T-cell (primary cell): ENCODE results near the gene CLEC18A. TPM values are rescaled to one million over a fixed set of nuclear protein-coding genes. Genes with fewer than 3 reads are reported as not detected.
"Not testable (repeated sequence)": the region's sequence is repeated elsewhere in the genome, so short reads cannot be mapped to it uniquely, and the experiment has no call there.

Experiments
- ATAC-seq, 4 experiments: fragments of 200-7000 bp in 3 of 4; fragments of 150-1000 bp in 1 of 4; cut with Tn5 transposase; replicated peaks in 1 of 4; 1 replicate in 3 of 4; 2 replicates in 1 of 4; pipeline ENCODE4 v1.10.0; 2021; ENCODE audit warnings: moderate library complexity in 3 of 4, mild to moderate bottlenecking in 2 of 4, moderate number of reproducible peaks in 1 of 4
- CTCF ChIA-PET, 2 donors: fragments of 300-600 bp; sonication (Branson Sonifier 250); formaldehyde crosslinking; loops; one replicate each; lab custom pipeline; 2022; ENCODE audit warnings: antibody characterized with exemption in 2 of 2; lab: Charles Lee
- POLR2A ChIA-PET, 2 donors: fragments of 300-600 bp; sonication (Branson Sonifier 250); formaldehyde crosslinking; loops; one replicate each; lab custom pipeline; 2022; ENCODE audit warnings: antibody characterized with exemption in 2 of 2; lab: Charles Lee
- DNase-seq, 35 experiments: peaks; one replicate each; pipeline versions ENCODE4 v3.0.0 to v3.0.0-alpha.2; 2013 to 2023
- H3K27ac ChIP-seq: one replicate; pipeline ENCODE4 v1.5.1; 2013; ENCODE audit warnings: low read length
- H3K27me3 ChIP-seq, 2 experiments: replicated peaks in 1 of 2; 1 replicate in 1 of 2; 2 replicates in 1 of 2; pipeline versions ENCODE4 v1.6.1 to v1.7.0; 2013; ENCODE audit warnings: low read length in 1 of 2, mixed read lengths in 1 of 2; ENCODE audit not compliant: control insufficient read depth in 2 of 2, insufficient read depth in 2 of 2; ENCODE audit errors: extremely low read depth in 1 of 2
- H3K36me3 ChIP-seq, 2 donors: 1 replicate in 1 of 2; 2 replicates in 1 of 2; pipeline versions ENCODE4 v1.6.1 to v1.7.0; 2013; ENCODE audit warnings: low read length in 1 of 2; ENCODE audit not compliant: control insufficient read depth in 2 of 2, insufficient read depth in 1 of 2; ENCODE audit errors: extremely low read depth in 1 of 2
- H3K4me1 ChIP-seq, 2 experiments: 1 replicate in 1 of 2; 2 replicates in 1 of 2; pipeline versions ENCODE4 v1.6.1 to v1.7.0; 2013; ENCODE audit warnings: low read length in 2 of 2, mixed read lengths in 1 of 2; ENCODE audit not compliant: insufficient read depth in 2 of 2, control insufficient read depth in 1 of 2; ENCODE audit errors: extremely low read depth in 1 of 2
- H3K4me3 ChIP-seq, 2 donors: 1 replicate in 1 of 2; 2 replicates in 1 of 2; pipeline versions ENCODE4 v1.5.1 to v1.7.0; 2013; ENCODE audit warnings: mild to moderate bottlenecking in 2 of 2, low read length in 1 of 2, moderate library complexity in 1 of 2; ENCODE audit not compliant: control insufficient read depth in 1 of 2; ENCODE audit errors: extremely low read depth in 1 of 2
- H3K9me3 ChIP-seq: 2 replicates; pipeline ENCODE4 v1.7.0; 2013
- H3K27ac Mint-ChIP-seq, 2 donors: one replicate each; pipeline ENCODE4 v1.8.0; 2020 to 2021; ENCODE audit warnings: mild to moderate bottlenecking in 2 of 2, mixed read lengths in 2 of 2
- H3K27me3 Mint-ChIP-seq, 2 donors: one replicate each; pipeline ENCODE4 v1.8.0; 2021 to 2022; ENCODE audit warnings: mixed read lengths in 2 of 2
- H3K36me3 Mint-ChIP-seq: one replicate; pipeline ENCODE4 v1.8.0; 2021; ENCODE audit warnings: mixed read lengths
- H3K4me1 Mint-ChIP-seq, 3 donors: one replicate each; pipeline ENCODE4 v1.8.0; 2020 to 2022; ENCODE audit warnings: mixed read lengths in 3 of 3, mild to moderate bottlenecking in 1 of 3
- H3K4me3 Mint-ChIP-seq, 3 donors: one replicate each; pipeline ENCODE4 v1.8.0; 2020 to 2022; ENCODE audit warnings: mild to moderate bottlenecking in 3 of 3, mixed read lengths in 3 of 3, moderate library complexity in 3 of 3
- H3K9me3 Mint-ChIP-seq, 3 donors: one replicate each; pipeline ENCODE4 v1.8.0; 2020 to 2022; ENCODE audit warnings: mixed read lengths in 3 of 3
- WGBS: methylation state at CpG from one replicate; pipeline ENCODE4 v1.1.5; 2013; ENCODE audit warnings: missing lambda C conversion rate; ENCODE audit not compliant: insufficient coverage; 5-methylcytosine and 5-hydroxymethylcytosine counted together
- total RNA-seq, 35 experiments: library from RNA in 6 of 35; stranded (reverse) in 6 of 35; fragments of 120-200 nt in 1 of 35; gene quantifications; one replicate each; pipeline versions ENCODE4 v1.2.1 to v1.2.4 and lab custom pipeline; 2013 to 2026

CLEC18A gene
- total RNA-seq, 5 donors from 2014 or later (not counting 1 experiment from before 2014, with no cell fraction given) = 2.0 to 3.7 (median 2.8) TPM

DNA sequence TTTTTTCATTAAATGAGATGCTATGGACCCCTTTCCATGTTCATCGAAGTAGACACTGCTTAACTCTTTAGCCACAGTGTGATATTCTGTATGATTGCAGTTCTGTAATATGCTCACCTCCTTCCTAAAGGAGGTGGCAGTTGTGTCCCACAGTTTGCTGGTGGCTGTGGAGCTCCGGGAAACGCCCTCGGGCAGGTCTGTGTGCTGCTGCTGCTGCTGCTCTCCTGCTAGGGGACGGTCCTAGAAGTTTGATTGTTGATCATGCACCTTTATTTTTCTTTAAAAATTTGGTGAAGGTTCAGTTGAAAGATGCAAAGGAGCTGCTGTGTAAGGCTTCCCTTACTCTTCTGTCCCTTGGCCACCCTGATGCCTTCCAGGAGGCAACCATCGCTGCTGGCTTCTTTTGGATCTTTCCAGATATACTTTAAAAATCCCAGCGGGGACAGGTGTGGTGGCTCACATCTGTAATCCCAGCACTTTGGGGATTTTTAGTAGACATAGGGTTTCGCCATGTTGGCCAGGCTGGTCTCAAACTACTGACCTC lies 8.4 kb upstream of the CLEC18A start:
- Mint-ChIP-seq H3K27me3 (no peaks in the 10 kb centered on the region), H3K27ac (no peak overlapping the region), H3K36me3 (peaks cover 14% of the 10 kb centered on the region), H3K9me3 (no peaks in the 10 kb centered on the region), H3K4me3 (no peak overlapping the region), H3K4me1 (no peaks in the 10 kb centered on the region)
- 78% methylated on average over 3 of the region's 8 CpGs for WGBS
- ATAC-seq = no peak
- CTCF ChIA-PET = no interaction called here
- Histone ChIP-seq H3K36me3 (peaks cover 8 to 35% of the 10 kb centered on the region in 2 donors), H3K27ac (no peak overlapping the region), H3K4me1 (no peaks in the 10 kb centered on the region), H3K9me3 (no peaks in the 10 kb centered on the region), H3K4me3 (no peak overlapping the region), H3K27me3 (no peaks in the 10 kb centered on the region)
- POLR2A ChIA-PET = no interaction called here
- no peak for DNase-seq

DNA sequence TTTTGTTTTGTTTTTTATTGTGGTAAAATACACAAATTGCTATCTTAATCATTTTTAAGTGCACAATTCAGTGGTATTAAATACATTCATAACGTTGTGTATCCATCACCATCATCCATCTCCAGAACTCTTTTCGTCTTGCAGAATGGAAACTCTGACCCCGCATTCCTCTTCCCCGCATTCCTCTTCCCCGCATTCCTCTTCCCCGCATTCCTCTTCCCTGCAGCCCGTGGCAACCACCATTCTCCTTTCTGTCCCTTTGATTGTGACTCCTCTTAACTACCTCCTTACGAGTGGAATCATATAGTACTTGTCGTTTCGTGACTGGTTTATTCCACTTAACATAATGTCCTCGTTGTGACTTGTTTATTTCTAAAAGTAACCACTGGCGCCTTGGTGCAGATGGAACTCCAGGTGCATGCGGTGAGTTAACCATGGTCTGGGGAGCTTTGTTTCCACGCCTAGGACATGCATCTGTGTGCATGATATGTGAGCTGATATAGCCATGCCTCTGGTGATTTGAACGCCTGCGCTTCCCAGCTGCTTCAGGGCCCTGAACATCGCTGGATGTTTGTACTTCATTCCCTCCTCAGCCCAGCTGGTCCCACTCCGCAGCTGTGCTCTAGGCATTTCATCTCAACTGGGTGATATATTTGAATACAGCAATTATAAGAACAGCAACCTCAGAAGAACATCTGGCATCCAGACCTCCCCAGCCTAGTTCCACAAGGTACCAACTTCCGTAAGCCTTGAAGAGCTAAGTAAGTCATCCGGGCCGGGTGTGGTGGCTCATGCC lies 7.7 kb upstream of the CLEC18A start:
- H3K27me3 ChIP-seq, DNase-seq, POLR2A ChIA-PET, ATAC-seq, H3K27ac ChIP-seq, CTCF ChIA-PET, H3K27me3 Mint-ChIP-seq, H3K4me1 ChIP-seq, H3K9me3 Mint-ChIP-seq, H3K4me1 Mint-ChIP-seq, H3K4me3 Mint-ChIP-seq, H3K9me3 ChIP-seq, H3K27ac Mint-ChIP-seq, H3K4me3 ChIP-seq: not testable (repeated sequence)
- peaks cover 8 to 29% of the 10 kb centered on the region in 2 donors for H3K36me3 ChIP-seq
- 90% methylated on average over 5 of the region's 21 CpGs for WGBS
- peaks cover 13% of the 10 kb centered on the region for H3K36me3 Mint-ChIP-seq

DNA sequence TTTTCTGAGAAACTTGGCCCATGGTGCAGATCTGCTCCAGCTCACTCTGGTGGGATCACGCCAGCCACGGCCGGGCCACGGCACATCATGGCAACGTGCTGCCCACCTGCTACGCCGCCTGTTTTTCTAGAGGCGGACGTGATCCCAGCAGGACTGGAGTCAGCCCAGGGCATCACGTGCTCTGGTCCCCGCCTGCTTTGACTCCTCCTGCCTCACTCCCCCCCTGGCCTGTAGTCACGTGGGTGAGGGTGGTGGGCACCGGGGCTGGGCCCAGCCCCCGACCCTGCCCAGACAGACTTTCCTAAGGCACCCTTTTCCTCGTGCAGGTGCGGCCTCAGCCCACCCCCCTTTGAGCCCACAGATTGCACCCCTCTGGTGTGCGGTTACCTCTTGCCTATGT lies 723 bp upstream of the CLEC18A start:
- H3K27ac Mint-ChIP-seq, H3K36me3 ChIP-seq, H3K27ac ChIP-seq, H3K36me3 Mint-ChIP-seq, DNase-seq, CTCF ChIA-PET, H3K27me3 ChIP-seq, H3K27me3 Mint-ChIP-seq, H3K4me3 Mint-ChIP-seq, H3K4me3 ChIP-seq, H3K4me1 ChIP-seq, H3K9me3 ChIP-seq, ATAC-seq, POLR2A ChIA-PET, H3K9me3 Mint-ChIP-seq, H3K4me1 Mint-ChIP-seq: not testable (repeated sequence)
- WGBS = no CpG with 5 or more reads among the region's 17 CpGs

DNA sequence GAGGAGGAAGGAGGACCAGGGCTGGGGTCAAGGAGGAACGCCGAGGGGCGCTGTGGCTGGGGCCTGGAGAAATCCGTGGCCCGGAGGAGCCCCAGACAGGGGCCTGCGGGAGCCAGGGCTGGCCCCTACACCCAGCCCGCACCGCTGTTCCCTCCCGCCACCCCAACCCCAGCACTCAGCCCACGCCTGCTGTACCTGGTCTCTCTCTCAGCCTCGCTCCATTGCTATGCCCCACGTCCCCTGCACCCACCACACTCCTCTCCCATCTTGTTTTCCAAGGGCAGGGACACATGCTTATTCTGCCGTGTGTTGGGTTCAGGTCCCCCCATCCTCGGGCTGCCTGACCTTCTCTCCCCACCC lies 518 bp downstream of the CLEC18A start:
- DNase-seq, H3K36me3 Mint-ChIP-seq, H3K27ac ChIP-seq, H3K9me3 ChIP-seq, H3K4me3 ChIP-seq, H3K9me3 Mint-ChIP-seq, H3K4me3 Mint-ChIP-seq, ATAC-seq, H3K4me1 Mint-ChIP-seq, H3K27ac Mint-ChIP-seq, H3K27me3 Mint-ChIP-seq, H3K36me3 ChIP-seq, H3K27me3 ChIP-seq, H3K4me1 ChIP-seq, POLR2A ChIA-PET, CTCF ChIA-PET: not testable (repeated sequence)
- WGBS = no CpG with 5 or more reads among the region's 14 CpGs

DNA sequence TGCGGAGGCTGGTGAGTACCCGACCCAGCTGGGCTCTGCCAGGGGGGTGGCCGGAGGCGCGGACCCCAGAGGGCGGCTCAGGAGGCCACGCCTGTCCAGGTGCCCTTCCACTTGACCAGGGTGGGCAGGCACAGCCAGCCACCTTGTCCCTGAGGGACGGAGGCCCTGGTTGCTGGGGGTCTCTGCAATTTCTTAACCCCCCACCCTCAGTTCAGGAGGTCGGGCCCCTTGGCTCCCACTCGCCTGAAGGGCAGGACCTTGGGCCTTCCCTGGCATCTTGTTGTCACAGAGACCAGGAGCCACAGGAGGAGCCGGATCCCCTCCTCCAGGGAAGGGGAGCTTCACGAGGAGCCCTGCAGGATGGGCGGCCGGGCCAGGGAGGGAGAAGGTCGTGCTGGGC lies 982 bp downstream of the CLEC18A start:
- H3K9me3 ChIP-seq, H3K4me1 Mint-ChIP-seq, H3K27ac ChIP-seq, H3K4me3 ChIP-seq, H3K27me3 ChIP-seq, H3K4me1 ChIP-seq, DNase-seq, H3K36me3 ChIP-seq, CTCF ChIA-PET, H3K27me3 Mint-ChIP-seq, ATAC-seq, H3K4me3 Mint-ChIP-seq, H3K36me3 Mint-ChIP-seq, POLR2A ChIA-PET, H3K9me3 Mint-ChIP-seq, H3K27ac Mint-ChIP-seq: not testable (repeated sequence)
- no CpG with 5 or more reads among the region's 15 CpGs for WGBS

DNA sequence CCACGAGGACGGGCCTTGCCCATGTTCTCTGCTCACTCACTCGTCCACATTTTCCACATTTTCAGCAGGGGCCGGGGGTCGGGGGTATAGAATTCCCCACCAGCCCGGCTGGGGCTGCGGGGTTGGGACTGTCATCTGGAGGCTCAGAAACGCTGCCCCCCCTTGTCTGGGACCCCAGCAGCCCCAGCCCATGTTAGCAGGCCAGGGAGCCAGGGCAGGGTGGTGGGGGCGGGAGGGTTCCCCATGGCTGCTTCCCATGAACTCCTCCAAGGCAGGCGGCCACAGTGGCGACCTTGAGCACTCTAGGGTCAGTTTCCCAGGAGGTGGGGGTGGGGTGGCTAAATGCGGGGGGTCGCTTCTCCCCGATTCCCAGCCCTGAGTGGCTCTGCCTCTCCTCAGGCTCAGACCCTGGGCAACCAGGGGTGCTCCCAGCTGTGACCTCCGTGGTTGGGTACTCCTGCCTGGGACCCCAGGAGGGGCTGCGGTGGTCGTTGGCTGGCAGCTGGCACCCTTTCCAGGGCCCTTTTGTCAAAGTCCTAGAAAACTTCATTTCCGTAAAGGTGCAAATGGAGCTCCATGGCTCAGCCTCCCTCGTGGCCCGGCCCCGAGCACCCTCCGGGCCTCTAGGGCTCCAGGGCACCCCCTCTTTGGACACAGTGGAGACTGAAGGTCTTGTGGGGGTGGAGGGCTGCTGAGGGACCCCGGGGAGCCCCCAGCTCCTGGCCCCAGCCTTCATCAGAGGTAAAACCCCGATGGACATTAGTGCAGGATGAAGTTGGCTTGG lies 1.6 kb downstream of the CLEC18A start:
- H3K9me3 ChIP-seq, ATAC-seq, H3K36me3 Mint-ChIP-seq, H3K4me1 ChIP-seq, H3K27me3 ChIP-seq, H3K4me3 ChIP-seq, H3K27me3 Mint-ChIP-seq, H3K4me3 Mint-ChIP-seq, H3K4me1 Mint-ChIP-seq, H3K27ac Mint-ChIP-seq, H3K27ac ChIP-seq, POLR2A ChIA-PET, CTCF ChIA-PET, H3K36me3 ChIP-seq, DNase-seq, H3K9me3 Mint-ChIP-seq: not testable (repeated sequence)
- no CpG with 5 or more reads among the region's 24 CpGs for WGBS
